ENCODE results near the gene FAM72D.
"Not testable (repeated sequence)": the region's sequence is repeated elsewhere in the genome, so short reads cannot be mapped to it uniquely, and the experiment has no call there.

Gene FAM72D

DNA sequence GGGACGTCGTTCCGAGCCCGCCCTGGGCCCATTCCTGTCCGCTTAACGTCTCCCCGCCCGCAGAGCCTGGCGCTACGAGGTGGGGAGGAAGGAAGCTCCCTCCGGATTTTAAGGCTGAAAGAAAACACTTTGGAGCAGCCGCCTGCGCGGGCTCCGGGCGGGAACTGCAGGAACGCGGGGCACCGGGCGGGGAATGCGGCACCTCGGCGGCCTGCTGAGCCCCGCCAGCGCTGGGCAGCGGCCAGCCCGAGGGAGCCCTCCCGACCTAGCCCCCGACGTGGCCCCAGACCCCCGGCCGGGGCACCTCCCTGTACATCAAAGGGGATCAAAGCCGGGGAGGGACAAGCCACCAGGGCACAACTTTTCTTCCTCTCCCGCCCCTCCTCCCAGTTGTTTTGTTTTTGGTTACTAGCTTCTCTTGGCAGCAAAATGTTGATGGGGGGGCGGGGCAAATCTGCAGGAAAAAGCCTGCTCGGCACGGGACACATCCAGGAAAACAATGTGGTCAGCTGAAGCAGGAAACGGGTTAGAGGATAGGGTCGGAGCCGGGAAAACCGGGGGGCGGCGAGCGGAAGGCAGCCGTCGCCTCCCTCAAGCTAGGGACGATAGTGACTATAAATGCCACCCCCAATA lies 2.1 kb upstream of the FAM72D start:
- peak; percentile 59 for DNase-seq

DNA sequence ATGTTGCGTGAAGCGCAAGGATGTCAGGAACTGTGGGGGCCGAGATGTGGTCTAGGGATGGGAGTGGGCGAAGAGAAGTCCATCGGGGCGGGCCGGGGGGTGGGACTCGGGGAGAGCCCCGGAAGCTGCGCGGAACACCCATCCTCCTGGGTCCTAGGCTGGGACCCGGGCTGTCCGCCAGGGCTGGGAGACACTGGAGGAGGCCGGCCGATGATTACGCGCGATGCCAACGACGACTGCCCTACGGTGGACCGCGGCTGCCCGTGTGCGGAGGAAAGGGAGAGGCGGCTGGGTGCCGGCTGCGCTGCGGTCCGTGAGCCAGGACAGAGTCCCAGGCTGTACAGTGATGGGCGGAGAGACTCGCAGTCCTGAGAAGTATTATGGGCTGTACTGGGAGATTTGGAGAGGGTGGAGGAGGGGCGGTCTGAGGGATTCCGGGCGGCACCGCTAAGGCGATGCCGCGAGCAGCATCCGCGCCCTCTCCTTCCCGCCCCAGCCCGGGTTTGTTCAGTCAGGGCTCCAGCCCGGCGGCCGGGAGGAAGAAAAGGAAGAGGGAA lies 1.0 kb upstream of the FAM72D start:
- DNase-seq, result not testable (repeated sequence)

DNA sequence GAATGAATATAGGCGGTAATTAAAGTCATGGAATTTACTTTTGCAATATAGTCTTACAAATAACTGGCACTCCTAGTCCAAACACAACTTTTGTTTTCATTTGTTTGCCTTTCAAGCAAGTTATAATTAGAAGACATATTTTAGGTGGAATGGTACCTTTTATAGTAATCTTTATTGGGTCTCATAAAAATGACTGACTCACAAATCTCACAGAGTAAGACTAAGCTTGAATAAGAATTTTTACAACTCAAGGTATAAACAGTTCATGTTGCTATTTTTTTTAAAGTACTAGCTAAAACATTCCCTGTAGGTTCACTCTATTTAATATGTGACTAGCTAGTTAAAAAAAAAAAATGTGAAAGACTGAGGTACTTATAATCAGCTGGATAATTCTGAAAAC lies 6.0 kb downstream of the FAM72D start:
- DNase-seq, result not testable (repeated sequence)

DNA sequence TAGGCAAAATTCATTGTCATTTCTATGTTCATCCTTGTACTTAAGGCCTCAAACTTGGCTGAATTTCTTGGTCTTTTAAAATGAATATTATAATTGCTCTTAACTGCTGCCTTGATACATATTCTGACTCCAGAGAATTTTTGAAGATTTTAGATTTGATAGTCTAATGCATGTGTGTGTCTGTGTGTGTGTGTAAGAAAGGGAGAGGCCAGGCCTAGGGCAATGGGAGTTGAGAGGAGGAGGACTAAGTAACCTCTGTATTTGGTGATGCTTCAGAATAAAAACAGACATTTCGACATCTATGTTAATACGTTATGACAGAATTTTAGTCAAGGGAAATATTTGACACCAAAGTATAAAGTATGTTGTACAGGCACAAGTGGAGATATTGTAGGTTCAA lies 7.5 kb downstream of the FAM72D start:
- DNase-seq, result not testable (repeated sequence)

DNA sequence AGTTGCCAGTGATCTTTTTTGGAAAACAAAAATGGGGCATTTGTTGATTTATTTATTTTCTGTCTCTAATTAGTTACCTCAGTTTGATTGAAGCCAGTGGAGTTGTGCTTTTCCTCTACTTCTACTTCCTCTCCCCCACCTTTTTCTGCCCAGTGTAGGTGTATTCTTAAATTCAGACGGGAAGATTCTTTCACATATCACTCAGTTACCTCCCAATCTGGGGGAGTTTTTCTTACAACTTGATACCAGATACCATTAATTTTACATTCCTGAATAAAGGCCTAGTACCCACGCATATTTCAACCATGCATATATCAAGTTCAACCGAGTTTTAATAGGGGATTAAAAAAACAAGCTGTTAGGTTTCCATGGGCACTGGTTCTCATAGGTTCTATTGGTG lies 15.9 kb downstream of the FAM72D start:
- not testable (repeated sequence) for DNase-seq

DNA sequence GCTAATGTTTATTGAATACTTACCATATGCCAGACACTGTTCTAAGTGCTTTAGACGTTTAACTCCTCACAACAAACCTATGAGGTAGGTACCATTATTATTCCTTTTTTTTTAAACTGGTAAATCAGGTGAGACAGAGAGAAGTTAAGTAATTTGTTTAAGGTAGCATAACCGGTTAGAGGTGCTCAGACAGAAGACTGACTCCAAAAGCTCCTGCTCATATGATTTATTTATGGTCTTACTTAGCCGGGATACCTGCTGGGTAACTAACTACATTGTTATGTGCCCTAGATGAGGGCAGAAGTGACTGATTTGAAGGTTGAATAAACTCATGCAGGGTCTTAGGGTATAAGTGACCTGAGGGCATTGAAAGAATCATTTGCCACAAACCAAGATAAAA lies 16.9 kb downstream of the FAM72D start:
- not testable (repeated sequence) for DNase-seq

DNA sequence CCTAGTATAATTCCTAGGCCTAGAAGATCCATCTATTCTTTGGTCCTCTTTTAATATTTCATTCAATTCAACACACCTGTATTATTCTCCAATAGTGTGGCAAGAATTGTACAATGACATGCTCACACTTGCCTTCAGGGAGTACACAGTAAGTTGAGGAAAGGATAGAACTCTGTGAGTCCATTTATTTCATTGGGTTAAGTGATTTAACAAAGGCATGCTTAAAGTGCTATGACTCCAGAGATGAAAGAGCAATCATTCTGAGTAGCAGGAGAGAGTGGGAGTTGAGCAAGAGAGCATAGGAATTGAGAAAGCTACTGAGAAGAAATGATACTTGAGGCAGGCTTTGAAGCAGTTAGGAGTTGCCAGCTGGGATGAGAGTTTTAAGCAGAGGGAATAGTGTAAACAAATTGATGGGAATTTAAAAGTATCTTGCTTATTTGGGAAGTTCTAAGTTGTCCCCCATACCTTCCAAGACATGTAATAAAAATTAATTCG lies 18.8 kb downstream of the FAM72D start:
- DNase-seq, result not testable (repeated sequence)

DNA sequence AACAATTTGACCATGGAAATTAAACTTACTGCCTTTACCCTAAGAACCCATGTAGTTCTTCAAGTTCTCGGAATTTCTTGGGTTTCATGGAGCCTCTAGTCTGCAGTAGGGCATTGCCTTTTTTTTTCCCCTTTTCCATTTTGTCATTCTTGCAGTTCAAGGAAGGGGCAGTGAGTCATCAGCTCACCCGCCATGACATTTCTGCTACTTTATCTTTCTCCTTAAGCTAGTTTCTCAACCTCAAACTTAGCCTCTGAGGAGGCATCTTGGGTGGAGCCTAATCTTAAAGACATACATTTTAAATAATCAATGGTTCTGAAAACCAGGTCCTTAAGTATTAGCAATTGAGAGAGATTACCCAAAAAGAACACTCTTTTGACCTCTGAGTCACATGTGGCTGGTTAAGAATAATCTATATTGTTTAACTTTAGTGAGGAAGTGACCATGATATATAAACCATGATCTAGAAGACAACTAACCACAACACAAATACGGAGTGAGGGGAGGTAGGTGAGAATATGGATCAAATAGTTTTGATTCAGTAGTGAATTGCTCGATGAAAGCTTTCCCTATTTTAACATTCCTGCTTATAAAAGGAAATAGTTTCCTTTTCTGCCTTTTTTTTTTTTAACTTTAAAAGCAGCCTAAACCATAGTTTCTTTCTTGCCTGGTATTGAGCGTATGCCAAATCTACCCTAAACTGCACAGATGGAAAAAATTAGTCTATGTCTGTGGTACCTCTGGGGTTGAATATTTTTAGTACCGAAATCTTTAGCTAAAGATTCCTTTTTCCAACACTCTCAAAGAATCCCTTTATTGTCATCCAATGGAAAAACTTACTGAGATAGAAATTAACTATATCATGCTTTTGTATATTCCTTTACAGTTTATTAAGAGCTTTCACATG lies 20.1 kb downstream of the FAM72D start:
- not testable (repeated sequence) for DNase-seq

DNA sequence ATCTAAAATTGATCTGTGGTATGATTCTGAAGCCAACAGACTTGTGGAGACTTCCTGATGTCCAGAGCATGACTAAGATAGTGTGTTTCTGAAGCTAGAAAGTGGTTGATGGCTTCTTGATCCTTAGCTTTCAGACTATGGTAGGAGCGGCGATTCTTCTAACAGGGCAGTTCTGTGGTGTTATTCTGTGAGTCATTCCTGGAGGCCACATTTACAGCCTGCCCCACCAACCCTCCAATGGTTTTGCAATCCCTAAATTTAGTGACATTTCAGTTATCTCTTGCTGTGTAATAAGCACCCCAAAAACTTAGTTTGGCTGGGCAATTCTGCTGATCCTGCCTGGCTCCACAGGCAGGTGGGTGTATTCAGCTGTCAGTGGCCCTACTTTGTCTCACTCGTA lies 24.1 kb downstream of the FAM72D start:
- DNase-seq, result not testable (repeated sequence)

DNA sequence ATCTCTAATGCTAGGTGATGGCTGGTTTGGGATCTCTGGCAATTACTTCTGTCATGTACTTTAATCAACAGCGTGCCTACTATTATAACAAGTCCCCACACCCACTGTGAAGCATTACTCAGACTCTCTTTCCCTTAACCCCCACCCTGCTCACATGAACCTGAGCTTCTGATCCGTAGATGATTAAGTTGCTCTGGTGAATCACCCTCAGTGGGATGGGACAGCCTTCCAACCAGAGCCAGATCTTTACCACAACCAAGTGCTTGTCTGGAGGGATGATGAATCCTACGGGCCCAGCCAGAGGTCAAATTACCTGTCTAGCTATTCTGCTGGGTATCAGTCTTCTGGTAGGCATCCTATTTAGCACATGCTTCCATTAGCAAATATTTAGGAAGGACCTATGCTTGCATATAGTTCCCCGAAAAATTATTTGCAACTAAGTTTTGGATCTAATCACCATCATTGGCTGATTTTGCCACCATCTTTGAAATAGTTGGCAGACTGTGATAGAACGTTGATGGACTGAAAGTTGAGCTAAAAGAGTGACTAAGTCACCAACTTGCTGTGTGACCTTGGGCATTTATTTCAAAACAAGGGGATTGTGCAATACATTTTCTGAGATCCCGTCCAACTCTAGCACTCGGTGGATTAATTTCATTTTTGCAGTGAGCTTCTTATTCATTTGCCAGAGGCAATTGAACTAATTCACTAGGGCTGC lies 26.7 kb downstream of the FAM72D start:
- not testable (repeated sequence) for DNase-seq

DNA sequence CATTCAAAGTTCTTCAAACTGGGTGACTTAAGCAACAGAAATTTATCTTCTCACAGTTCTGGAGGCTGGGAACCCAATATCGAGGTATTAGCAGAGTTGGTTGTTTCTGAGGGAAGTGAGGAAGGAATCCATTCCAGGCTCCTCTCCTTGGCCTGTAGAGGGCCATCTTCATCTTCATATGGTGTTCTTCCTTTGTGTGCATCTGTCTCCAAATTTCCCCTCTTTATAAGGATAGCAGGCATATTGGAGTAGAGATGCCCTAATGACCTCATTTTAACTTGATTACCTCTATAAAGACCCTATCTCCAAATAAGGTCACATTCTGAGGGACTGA lies 27.3 kb downstream of the FAM72D start:
- DNase-seq, result not testable (repeated sequence)

DNA sequence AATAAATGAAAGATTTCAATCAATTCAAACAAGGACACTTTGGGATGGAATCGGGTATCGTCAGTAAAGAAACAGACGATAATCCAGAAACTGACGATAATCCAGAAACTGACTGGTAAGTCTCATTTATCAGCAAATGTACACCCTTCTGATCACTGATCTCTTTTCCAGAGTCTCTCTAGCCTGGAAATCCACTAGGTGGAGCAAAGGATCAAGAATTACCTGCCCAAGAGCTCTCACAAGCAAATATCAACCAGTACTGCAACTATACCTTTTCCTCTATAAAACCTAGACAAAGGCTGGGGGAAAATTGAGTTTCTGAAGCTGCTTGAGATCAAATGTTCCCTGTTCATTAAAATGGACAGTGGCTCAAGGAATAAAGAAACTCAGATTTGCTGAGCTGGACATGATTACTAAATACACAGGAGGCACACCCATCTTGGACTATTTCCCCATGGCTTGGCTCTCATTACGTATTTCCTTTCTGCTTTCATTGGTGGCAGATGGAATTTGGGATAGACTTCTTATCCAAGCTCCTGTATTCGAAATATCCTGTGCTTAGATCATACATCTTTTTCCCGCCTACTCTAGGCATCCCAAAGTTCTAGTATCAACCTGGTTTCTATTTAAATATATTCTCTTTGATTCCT lies 28.3 kb downstream of the FAM72D start:
- not testable (repeated sequence) for DNase-seq

DNA sequence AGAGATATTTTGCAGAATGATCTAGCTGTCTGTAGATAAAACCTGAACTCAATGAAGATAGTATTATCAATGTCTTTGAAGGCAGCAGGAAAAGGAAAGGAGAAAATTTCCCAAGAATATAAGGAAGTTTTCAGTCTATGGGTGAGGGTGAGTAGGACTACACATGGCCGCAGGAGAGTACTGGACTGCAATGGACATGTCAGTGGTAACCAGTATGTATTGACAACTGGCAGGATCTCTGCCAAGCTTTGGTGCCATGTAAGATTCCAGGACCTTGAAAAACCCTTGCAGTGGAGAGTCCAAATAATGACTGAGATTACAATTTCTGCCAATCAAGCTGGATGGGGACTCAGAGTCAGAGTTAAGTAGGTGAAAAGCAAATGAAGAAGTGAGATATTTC lies 29.3 kb downstream of the FAM72D start:
- DNase-seq, result not testable (repeated sequence)

DNA sequence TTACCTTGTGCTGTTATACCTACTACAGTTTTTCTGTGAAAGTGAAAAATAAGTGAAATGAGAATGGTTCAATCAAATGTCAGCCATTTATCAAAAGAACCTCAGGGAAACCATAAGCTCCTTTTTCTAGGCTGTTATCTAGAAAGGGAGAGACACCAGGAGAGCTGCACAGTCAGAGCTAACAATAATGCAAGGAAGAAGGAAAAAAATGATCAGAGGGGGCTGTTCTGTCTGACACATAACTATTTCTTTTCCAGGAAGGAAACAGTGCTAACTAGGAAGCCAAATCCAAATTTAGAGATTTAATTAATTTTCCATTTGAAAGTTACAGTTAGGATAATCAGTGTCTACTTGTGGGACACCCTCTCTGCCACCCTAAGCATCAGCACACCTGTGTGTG lies 31.4 kb downstream of the FAM72D start:
- not testable (repeated sequence) for DNase-seq

DNA sequence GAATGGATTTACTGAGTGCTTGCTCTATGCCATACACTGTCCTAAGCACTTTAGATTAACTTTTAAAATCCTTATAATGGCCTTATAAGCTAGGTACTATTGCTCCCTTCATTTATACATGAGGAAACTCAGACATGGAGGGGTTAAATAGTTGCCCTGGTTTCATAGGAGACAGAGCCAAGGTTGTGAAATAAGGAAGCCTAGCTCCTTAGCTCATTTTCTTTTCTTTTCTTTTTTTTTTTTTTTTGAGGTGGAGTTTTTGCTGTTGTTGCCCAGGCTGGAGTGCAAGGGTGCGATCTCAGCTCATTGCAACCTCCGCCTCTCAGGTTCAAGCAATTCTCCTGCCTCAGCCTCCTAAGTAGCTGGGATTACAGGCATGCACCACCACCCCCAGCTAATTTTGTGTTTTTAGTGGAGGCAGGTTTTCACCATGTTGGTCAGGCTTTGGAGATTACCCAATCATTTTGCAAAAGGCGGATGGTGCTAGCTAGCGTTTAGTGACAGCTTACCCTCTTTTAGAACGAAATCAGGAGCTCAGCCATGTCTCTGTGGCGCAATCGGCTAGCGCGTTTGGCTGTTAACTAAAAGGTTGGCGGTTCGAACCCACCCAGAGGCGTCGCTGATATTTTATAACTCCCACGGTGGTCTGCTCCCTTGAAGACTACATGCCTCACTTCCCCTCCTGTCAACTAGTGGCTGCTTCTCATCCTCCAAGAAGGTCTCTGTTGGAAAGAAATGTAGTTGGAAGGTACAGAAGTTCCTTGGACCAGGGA lies 33.1 kb downstream of the FAM72D start:
- DNase-seq, result not testable (repeated sequence)

DNA sequence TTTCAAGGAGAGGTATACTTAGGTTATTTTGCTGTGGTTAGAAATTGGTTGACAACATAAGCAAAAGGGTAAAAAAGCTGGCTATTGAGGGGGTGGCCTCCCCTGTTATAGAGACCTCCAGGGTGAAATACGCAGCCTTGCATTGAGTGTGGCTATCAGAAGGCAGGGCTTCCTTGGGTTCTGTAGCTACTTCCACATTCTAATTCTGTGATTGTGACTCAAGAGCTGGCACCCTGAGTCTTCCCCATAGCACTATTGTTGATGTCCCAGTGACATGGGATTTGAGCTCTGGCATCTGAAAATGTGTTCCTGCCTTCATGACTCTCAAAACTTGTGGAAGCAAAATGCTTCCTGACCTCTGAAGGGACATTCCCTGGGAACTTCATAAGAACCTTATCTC lies 38.7 kb downstream of the FAM72D start:
- not testable (repeated sequence) for DNase-seq

DNA sequence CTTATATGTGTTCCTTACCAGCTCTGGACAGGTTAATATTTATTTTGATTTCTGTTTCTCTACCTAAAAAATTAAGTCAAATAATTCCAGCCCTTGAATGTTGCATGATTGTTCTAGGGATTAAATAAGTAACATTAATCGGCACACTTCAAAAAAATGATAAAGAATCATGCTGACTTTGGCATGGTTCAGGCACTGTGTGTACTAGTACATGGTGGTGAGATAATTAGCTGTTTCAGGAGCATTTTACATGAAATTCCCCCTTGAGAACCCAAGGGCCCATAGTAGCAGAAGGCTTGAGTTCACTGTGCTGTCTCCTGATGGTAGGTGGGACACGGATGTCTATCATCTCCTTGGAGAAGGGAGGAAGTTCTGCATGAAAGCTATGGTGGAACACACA lies 44.8 kb downstream of the FAM72D start:
- not testable (repeated sequence) for DNase-seq

DNA sequence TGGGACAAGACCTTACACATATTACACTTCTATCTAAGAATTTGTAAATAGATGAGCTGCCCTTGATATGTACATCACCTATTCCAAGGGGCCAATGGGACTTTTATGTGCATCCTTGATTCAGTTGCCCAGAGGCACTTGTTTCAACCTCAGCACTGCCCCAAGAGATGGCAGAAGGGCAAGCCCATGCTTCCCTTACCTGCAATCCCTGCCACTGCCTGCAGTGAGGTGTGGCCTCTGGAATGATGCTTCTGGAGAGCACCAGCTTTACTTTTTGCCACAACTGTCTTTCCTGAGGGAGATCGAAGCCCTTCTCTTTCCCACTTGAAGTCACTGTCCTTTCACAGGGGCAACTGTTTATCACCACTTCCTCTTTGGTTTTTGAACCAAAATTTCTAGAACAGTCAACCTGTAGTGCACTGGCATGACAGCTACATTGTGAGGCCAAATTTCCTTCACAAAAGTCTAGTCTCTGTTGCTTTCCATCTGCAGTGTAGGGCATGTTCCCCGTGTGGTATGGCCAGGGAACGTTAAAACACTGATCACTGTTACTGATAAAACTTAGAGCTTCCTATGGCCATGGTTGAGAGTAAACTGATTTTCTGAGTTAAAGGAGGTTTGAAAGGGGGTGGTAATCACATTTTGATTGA lies 48.6 kb downstream of the FAM72D start:
- not testable (repeated sequence) for DNase-seq

DNA sequence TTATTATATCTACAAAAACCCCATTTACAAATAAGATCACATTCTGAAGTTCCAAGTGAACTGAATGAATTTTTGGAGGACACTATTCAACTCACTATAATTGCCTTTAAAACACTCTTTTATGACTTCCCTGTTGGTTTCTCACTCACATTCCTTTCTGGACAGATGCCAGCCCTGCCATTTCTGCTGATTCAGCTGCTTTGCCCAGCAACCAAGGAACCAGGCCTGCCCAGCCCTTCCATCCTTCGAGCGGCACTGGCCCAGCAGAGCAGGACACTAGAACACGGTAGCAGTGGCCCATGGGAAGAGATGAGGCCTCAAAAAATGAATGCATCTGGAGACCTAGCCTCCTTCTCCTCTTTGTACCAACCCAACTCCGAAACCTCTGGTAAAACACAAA lies 50.5 kb downstream of the FAM72D start:
- DNase-seq, result not testable (repeated sequence)

DNA sequence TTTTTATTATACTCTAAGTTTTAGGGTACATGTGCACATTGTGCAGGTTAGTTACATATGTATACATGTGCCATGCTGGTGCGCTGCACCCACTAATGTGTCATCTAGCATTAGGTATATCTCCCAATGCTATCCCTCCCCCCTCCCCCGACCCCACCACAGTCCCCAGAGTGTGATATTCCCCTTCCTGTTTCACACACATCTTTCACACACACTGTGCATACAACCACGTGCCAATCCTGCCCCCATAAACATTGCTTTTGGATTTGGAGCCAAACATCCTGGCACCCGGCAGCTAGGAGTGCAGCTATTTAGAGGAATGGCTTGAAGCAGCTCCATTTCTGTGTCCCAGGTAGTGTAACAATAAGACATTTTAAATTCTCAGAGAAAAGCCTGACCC lies 51.4 kb downstream of the FAM72D start:
- DNase-seq, result not testable (repeated sequence)

DNA sequence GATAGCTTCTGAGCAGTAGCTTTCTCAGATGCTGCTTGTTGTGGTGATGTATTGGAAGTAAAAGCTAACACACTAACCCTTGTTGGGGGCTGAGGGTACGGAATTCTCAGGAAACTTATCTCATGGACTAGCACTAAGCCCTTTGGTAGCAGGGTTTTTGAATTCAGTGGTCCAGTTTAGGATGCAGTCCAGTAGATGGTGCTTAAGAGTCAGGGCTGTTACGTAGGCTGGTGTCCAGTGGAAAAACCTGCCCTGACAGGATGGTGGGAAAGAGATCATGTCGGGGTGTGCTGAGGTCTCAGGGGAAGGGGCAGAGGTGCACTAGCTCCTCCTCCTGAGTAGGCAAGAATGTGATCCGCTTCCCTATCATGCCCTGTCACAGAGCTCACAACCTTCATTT lies 59.6 kb downstream of the FAM72D start:
- not testable (repeated sequence) for DNase-seq

Data from right forelimb (tissue), 1 donor.